Endothelial cell of umbilical vein (primary cell): Measurements from ENCODE around the gene KASH5. TPM values are rescaled to one million over a fixed set of nuclear protein-coding genes. Genes with fewer than 3 reads are reported as not detected.

Experiments
- BruUV-seq: library from RNA; stranded (reverse); fragments of 400-500 nt; replicated peaks from 2 replicates; lab custom pipeline; 2021; lab: Mats Ljungman, UMichigan
- CTCF ChIA-PET: fragments of 300-600, 350-600 bp; sonication (Branson Sonifier 250); formaldehyde crosslinking; loops from one replicate; lab custom pipeline; 2021; ENCODE audit warnings: antibody characterized with exemption, inconsistent platforms; lab: Charles Lee
- POLR2A ChIA-PET: fragments of 300-600, 350-600 bp; sonication (Branson Sonifier 250); formaldehyde crosslinking; loops from one replicate; lab custom pipeline; 2021; ENCODE audit warnings: antibody characterized with exemption, inconsistent platforms; lab: Charles Lee
- DNase-seq: peaks from one replicate; pipeline ENCODE4 v3.0.0-alpha.2; 2011; ENCODE audit warnings: low read depth, low spot score
- FAIRE-seq: peaks from 2 replicates; lab custom pipeline; 2011; peaks lifted over from hg19 to GRCh38; lab: Jason Lieb, UNC
- H2AFZ ChIP-seq: 2 replicates; pipeline ENCODE4 v1.6.0; 2012; ENCODE audit warnings: low read depth, low read length, control low read depth, inconsistent platforms
- H3K27ac ChIP-seq: 2 replicates; pipeline ENCODE4 v1.5.1; 2011; ENCODE audit warnings: low read depth, mild to moderate bottlenecking, control low read depth, low read length, moderate library complexity; ENCODE audit not compliant: insufficient read depth
- H3K27me3 ChIP-seq, 2 experiments: 2 replicates each; pipeline versions ENCODE4 v1.6.0 to v1.6.1; 2011; ENCODE audit warnings: low read length in 2 of 2, mixed read lengths in 1 of 2; ENCODE audit not compliant: control insufficient read depth in 2 of 2, insufficient read depth in 2 of 2
- H3K36me3 ChIP-seq, 2 experiments: 2 replicates in 1 of 2; 3 replicates in 1 of 2; pipeline ENCODE4 v1.5.1; 2011; ENCODE audit warnings: low read length in 2 of 2, mild to moderate bottlenecking in 1 of 2, moderate library complexity in 1 of 2; ENCODE audit not compliant: control insufficient read depth in 2 of 2, insufficient read depth in 2 of 2; ENCODE audit errors: extremely low read depth in 1 of 2
- H3K4me1 ChIP-seq: 3 replicates; pipeline ENCODE4 v1.5.1; 2011; ENCODE audit warnings: mild to moderate bottlenecking, low read length; ENCODE audit not compliant: control insufficient read depth, insufficient read depth; ENCODE audit errors: extremely low read depth
- H3K4me2 ChIP-seq: 2 replicates; pipeline ENCODE4 v1.6.1; 2011; ENCODE audit warnings: low read length, control low read depth, mixed read lengths; ENCODE audit not compliant: insufficient read depth
- H3K4me3 ChIP-seq, 3 experiments: fragments of 200-600 bp in 1 of 3; sonication (generic), shearing (Covaris generic) in 1 of 3; replicated peaks in 1 of 3; 2 replicates each; pipeline ENCODE4 v1.5.1; 2011 to 2016; ENCODE audit warnings: control low read depth in 3 of 3, low read length in 3 of 3, mild to moderate bottlenecking in 2 of 3, inconsistent platforms in 1 of 3, low read depth in 1 of 3, moderate library complexity in 1 of 3; ENCODE audit not compliant: insufficient read depth in 1 of 3
- H3K79me2 ChIP-seq: 2 replicates; pipeline ENCODE4 v1.6.0; 2012; ENCODE audit warnings: low read length, inconsistent platforms; ENCODE audit not compliant: control insufficient read depth, insufficient read depth
- H3K9ac ChIP-seq: replicated peaks from 2 replicates; pipeline ENCODE3; 2011; ENCODE audit warnings: low read length, control low read depth; ENCODE audit not compliant: insufficient read depth; ENCODE audit errors: extremely low read depth
- H3K9me1 ChIP-seq: replicated peaks from 3 replicates; pipeline ENCODE4 v1.6.0; 2011; ENCODE audit warnings: mild to moderate bottlenecking, low read length; ENCODE audit not compliant: control insufficient read depth, insufficient read depth; ENCODE audit errors: extremely low read depth
- H3K9me3 ChIP-seq: replicated peaks from 2 replicates; pipeline ENCODE4 v1.5.1; 2012; ENCODE audit warnings: low read length, inconsistent platforms; ENCODE audit not compliant: control insufficient read depth, insufficient read depth
- H4K20me1 ChIP-seq: replicated peaks from 2 replicates; pipeline ENCODE3; 2011; ENCODE audit warnings: mild to moderate bottlenecking, low read length; ENCODE audit not compliant: control insufficient read depth, insufficient read depth; ENCODE audit errors: extremely low read depth
- CTCF ChIP-seq, 2 donors: IDR thresholded peaks; 1 replicate in 1 of 2; 2 replicates in 1 of 2; pipeline ENCODE4 v1.5.1; 2011; ENCODE audit warnings: low read length in 2 of 2, mild to moderate bottlenecking in 2 of 2, moderate library complexity in 2 of 2, control low read depth in 1 of 2, inconsistent platforms in 1 of 2, low read depth in 1 of 2; ENCODE audit not compliant: insufficient read depth in 1 of 2; ENCODE audit errors: extremely low read depth in 1 of 2
- EZH2 ChIP-seq: IDR thresholded peaks from 2 replicates; pipeline ENCODE4 v1.6.1; 2012; ENCODE audit warnings: borderline replicate concordance, low read depth, mild to moderate bottlenecking, moderate library complexity, low read length, inconsistent platforms; ENCODE audit not compliant: severe bottlenecking
- FOS ChIP-seq: IDR thresholded peaks from 2 replicates; pipeline ENCODE4 v1.6.1; 2011; ENCODE audit warnings: mild to moderate bottlenecking, low read length, moderate library complexity, borderline replicate concordance; ENCODE audit not compliant: insufficient read depth
- GATA2 ChIP-seq: IDR thresholded peaks from 2 replicates; pipeline ENCODE4 v1.7.0; 2011; ENCODE audit warnings: low read depth, mild to moderate bottlenecking, moderate library complexity, mixed read lengths, low read length; ENCODE audit not compliant: insufficient read length, insufficient read depth
- JUN ChIP-seq: IDR thresholded peaks from 2 replicates; pipeline ENCODE4 v1.6.1; 2011; ENCODE audit warnings: borderline replicate concordance, low read depth; ENCODE audit not compliant: insufficient read length, insufficient read depth
- MAX ChIP-seq: IDR thresholded peaks from 2 replicates; pipeline ENCODE4 v1.6.1; 2011; ENCODE audit not compliant: insufficient read depth, insufficient read length
- MYC ChIP-seq: IDR thresholded peaks from one replicate; pipeline ENCODE4 v1.6.1; 2011; ENCODE audit warnings: mild to moderate bottlenecking, low read depth, low read length
- POLR2A ChIP-seq: IDR thresholded peaks from 2 replicates; pipeline ENCODE4 v1.6.1; 2012; ENCODE audit warnings: low read depth, mild to moderate bottlenecking, control low read depth, low read length
- POLR2AphosphoS5 ChIP-seq: IDR thresholded peaks from 2 replicates; pipeline ENCODE4 v1.6.1; 2012; ENCODE audit warnings: low read depth, mild to moderate bottlenecking, control low read depth, low read length, moderate library complexity; ENCODE audit not compliant: insufficient read depth
- dilution Hi-C: fragments of 300-500 bp; cut with MboI; formaldehyde crosslinking; loops from one replicate; pipeline ENCODE4 v1.15.0; 2019; ENCODE audit warnings: low sequenced_read_pairs; ENCODE audit not compliant: extremely low pct_ligation_motif_present
- intact Hi-C: fragments of 100-400 bp; cut with micrococcal nuclease; formaldehyde crosslinking; loops from one replicate; pipeline ENCODE4 v1.10.0; 2022
- polyA plus RNA-seq, 4 experiments: library from polyadenylated mRNA; depleted of rRNA in 3 of 4; stranded (reverse) in 3 of 4; unstranded in 1 of 4; fragments of >200 nt; gene quantifications; 2 replicates each; pipeline versions ENCODE4 v1.2.1 to v1.2.3, GENCODE V29; 2011 to 2012; ENCODE audit warnings: missing spikeins in 1 of 4
- total RNA-seq: library from RNA; stranded (reverse); gene quantifications from 2 replicates; pipeline ENCODE4 v1.2.3, GENCODE V29; 2021

Gene KASH5
- total and polyA plus RNA-seq, 2 donors (not counting 3 experiments of a cell fraction or from before 2014, with no cell fraction given), result 0.03 TPM; not detected in 1

- ChIA-PET CTCF (interaction anchor here (1.8 kb wide), 1 partner anchor 17 kb away, joined by 5 read pairs; no protein-coding TSS in a partner anchor), POLR2A (no interaction called here)
- no peak for FAIRE-seq
- H2AFZ ChIP-seq, result no peak overlapping the region
- H3K9me1 ChIP-seq, result no peaks in the 10 kb centered on the region
- intact Hi-C loops (no loop called here), dilution Hi-C loops (no loop called here)
- H3K27ac ChIP-seq, result no peak overlapping the region
- no peaks in the 10 kb centered on the region for H3K79me2 ChIP-seq
- no TSS peak for BruUV-seq
- no peaks in the 10 kb centered on the region for H3K27me3 ChIP-seq
- peaks cover 8% of the 10 kb centered on the region for H3K4me1 ChIP-seq
- H3K4me2 ChIP-seq, result no peak overlapping the region
- no peak for DNase-seq
- H3K9ac ChIP-seq, result no peak overlapping the region
- H3K9me3 ChIP-seq, result no peaks in the 10 kb centered on the region
- H3K4me3 ChIP-seq, result no peak overlapping the region
- no peaks in the 10 kb centered on the region for H4K20me1 ChIP-seq
- no peak for TF ChIP-seq MYC
- no peak for TF ChIP-seq EZH2
- no peak for TF ChIP-seq POLR2A
- peaks cover 33 to 64% of the 10 kb centered on the region in 2 experiments for H3K36me3 ChIP-seq
These were observed 43.3 kb upstream of the KASH5 start for GRCh38 chr19:49344505-49345423.

- Histone ChIP-seq H2AFZ (no peak overlapping the region), H3K9ac (no peak overlapping the region), H3K4me3 (no peak overlapping the region), H3K4me1 (no peaks in the 10 kb centered on the region), H4K20me1 (no peaks in the 10 kb centered on the region), H3K27me3 (no peaks in the 10 kb centered on the region), H3K36me3 (peaks cover 36 to 67% of the 10 kb centered on the region in 2 experiments), H3K9me1 (no peaks in the 10 kb centered on the region), H3K9me3 (no peaks in the 10 kb centered on the region), H3K27ac (no peak overlapping the region), H3K79me2 (no peaks in the 10 kb centered on the region), H3K4me2 (no peak overlapping the region)
- dilution Hi-C loops (no loop called here), intact Hi-C loops (no loop called here)
- no peak for FAIRE-seq
- BruUV-seq, result no TSS peak
- no peak for TF ChIP-seq FOS
- no peak for TF ChIP-seq MAX
- no peak for TF ChIP-seq JUN
- TF ChIP-seq POLR2A, result no peak
- no peak for TF ChIP-seq CTCF (IDR thresholded peaks at IDR 0.05; ENCODE audit: extremely low read depth in 1 of 2, insufficient read depth in 1 of 2, low read depth in 1 of 2, low read length in 2 of 2)
- TF ChIP-seq GATA2, result no peak
- TF ChIP-seq EZH2, result no peak
- TF ChIP-seq MYC, result no peak
- no peak for TF ChIP-seq POLR2AphosphoS5
- DNase-seq, result no peak
- ChIA-PET CTCF (no interaction called here), POLR2A (no interaction called here)
These were observed 40.9 kb upstream of the KASH5 start for GRCh38 chr19:49347191-49347590.
